SU-DHL-6 (cell line): ENCODE measurements around the gene HP1BP3.

Experiments
- H2AFZ ChIP-seq: fragments of 200-600 bp; sonication (generic); 2 replicates; pipeline ENCODE4 v1.6.1; 2014; ENCODE audit warnings: low read depth, mild to moderate bottlenecking, moderate library complexity, mixed read lengths, antibody characterized with exemption, low read length; ENCODE audit not compliant: severe bottlenecking
- H3F3A ChIP-seq: fragments of 200-600 bp; shearing (Covaris generic); 2 replicates; pipeline ENCODE4 v1.6.0; 2016; ENCODE audit warnings: antibody characterized with exemption, mild to moderate bottlenecking; ENCODE audit not compliant: insufficient read depth
- H3K27ac ChIP-seq: fragments of 200-600 bp; sonication (generic); 2 replicates; pipeline ENCODE4 v1.5.1; 2016; ENCODE audit warnings: low read depth, mild to moderate bottlenecking, low read length, moderate library complexity, mixed read lengths
- H3K27me3 ChIP-seq: fragments of 200-600 bp; sonication (generic), shearing (Covaris generic); 2 replicates; pipeline ENCODE4 v1.6.0; 2014; ENCODE audit warnings: mild to moderate bottlenecking, low read length
- H3K36me3 ChIP-seq: fragments of 200-600 bp; sonication (generic); 2 replicates; pipeline ENCODE4 v1.6.1; 2014; ENCODE audit warnings: mild to moderate bottlenecking, low read length, mixed read lengths
- H3K4me2 ChIP-seq: fragments of 300-600, 200-600 bp; shearing (Covaris generic), sonication (generic); 2 replicates; pipeline ENCODE4 v1.6.0; 2014; ENCODE audit warnings: low read length, low read depth, mild to moderate bottlenecking; ENCODE audit not compliant: poor library complexity, severe bottlenecking
- H3K4me3 ChIP-seq: fragments of 200-600 bp; sonication (generic); 2 replicates; pipeline ENCODE4 v1.5.1; 2014; ENCODE audit warnings: antibody characterized with exemption, low read length, mild to moderate bottlenecking, mixed read lengths; ENCODE audit not compliant: insufficient read depth, poor library complexity, severe bottlenecking
- H3K79me2 ChIP-seq: fragments of 200-600 bp; sonication (generic); 2 replicates; pipeline ENCODE4 v1.6.1; 2014; ENCODE audit warnings: mild to moderate bottlenecking, low read length, moderate library complexity; ENCODE audit not compliant: insufficient read depth
- H3K9ac ChIP-seq: fragments of 200-600 bp; sonication (generic); 2 replicates; pipeline ENCODE4 v1.7.0; 2014; ENCODE audit warnings: mild to moderate bottlenecking, low read length
- H3K9me2 ChIP-seq: fragments of 200-600 bp; sonication (generic); replicated peaks from 2 replicates; pipeline ENCODE4 v1.6.1; 2014; ENCODE audit warnings: low read length; ENCODE audit not compliant: insufficient read depth
- H3K9me3 ChIP-seq: fragments of 200-600 bp; sonication (generic); 2 replicates; pipeline ENCODE4 v1.6.1; 2014; ENCODE audit warnings: low read length, mixed read lengths; ENCODE audit not compliant: insufficient read depth
- H4K20me1 ChIP-seq: fragments of 200-600 bp; sonication (generic); 2 replicates; pipeline ENCODE4 v1.6.1; 2014; ENCODE audit warnings: low read depth, mild to moderate bottlenecking, antibody characterized with exemption, low read length, moderate library complexity, mixed read lengths
- EZH2phosphoT487 ChIP-seq: fragments of 200-600 bp; sonication (generic), shearing (Covaris generic); conservative IDR thresholded peaks from 2 replicates; pipeline ENCODE4 v1.6.1; 2018; ENCODE audit warnings: mild to moderate bottlenecking, antibody characterized with exemption, low read length, moderate library complexity, mixed read lengths
- TF ChIP-seq, protein P1 (sequence below): fragments of 200-600 bp; sonication (generic); IDR thresholded peaks from one replicate; pipeline ENCODE4 v1.5.1; 2017; ENCODE audit warnings: antibody characterized with exemption, mild to moderate bottlenecking, low read length, moderate library complexity; ENCODE audit not compliant: insufficient read depth, poor library complexity, severe bottlenecking

Gene HP1BP3

DNA sequence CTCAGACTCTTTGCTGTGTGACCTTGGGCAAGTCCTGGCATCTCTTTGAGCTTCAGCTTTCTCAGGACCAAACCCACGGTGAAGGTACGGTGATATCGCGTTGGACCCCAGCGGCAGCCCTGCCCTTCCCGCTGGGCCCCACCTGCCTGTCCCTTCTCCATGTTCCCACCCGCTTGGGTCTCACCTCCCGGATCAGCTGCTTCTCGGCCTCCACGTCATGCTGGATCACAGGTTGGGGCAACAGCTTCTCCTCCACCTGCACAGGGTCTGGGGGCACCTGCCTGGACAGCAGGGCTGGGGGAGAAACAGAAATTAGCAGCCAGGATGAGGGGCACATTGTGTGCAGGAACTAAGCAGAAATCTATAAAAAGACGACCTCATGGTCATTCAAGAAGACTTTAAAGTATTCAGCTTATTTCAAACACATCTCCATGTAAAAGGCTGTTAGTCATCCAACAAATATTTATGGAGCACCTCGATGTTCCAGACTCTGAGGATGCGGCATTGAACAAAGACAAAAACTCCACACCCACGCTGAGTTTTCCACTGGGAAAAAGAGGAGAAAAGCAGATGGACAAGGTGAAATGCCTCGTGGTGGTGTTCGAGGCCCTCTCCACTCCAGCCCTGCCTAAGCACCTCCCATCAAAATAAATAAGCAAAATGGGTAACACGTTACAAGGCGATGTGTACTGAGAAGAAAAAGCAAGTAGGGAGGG is 88.8 kb downstream of the HP1BP3 start:
- Histone ChIP-seq H3K27ac (no peak overlapping the region), H3K79me2 (no peaks in the 10 kb centered on the region), H3F3A (no peaks in the 10 kb centered on the region), H2AFZ (no peak overlapping the region), H3K27me3 (no peaks in the 10 kb centered on the region), H4K20me1 (no peaks in the 10 kb centered on the region), H3K9me2 (no peaks in the 10 kb centered on the region), H3K36me3 (no peaks in the 10 kb centered on the region), H3K4me2 (no peak overlapping the region), H3K9me3 (no peaks in the 10 kb centered on the region), H3K9ac (no peak overlapping the region), H3K4me3 (no peak overlapping the region)
- TF ChIP-seq, protein P1, sequence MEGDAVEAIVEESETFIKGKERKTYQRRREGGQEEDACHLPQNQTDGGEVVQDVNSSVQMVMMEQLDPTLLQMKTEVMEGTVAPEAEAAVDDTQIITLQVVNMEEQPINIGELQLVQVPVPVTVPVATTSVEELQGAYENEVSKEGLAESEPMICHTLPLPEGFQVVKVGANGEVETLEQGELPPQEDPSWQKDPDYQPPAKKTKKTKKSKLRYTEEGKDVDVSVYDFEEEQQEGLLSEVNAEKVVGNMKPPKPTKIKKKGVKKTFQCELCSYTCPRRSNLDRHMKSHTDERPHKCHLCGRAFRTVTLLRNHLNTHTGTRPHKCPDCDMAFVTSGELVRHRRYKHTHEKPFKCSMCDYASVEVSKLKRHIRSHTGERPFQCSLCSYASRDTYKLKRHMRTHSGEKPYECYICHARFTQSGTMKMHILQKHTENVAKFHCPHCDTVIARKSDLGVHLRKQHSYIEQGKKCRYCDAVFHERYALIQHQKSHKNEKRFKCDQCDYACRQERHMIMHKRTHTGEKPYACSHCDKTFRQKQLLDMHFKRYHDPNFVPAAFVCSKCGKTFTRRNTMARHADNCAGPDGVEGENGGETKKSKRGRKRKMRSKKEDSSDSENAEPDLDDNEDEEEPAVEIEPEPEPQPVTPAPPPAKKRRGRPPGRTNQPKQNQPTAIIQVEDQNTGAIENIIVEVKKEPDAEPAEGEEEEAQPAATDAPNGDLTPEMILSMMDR = no peak
- TF ChIP-seq EZH2phosphoT487 = no peak

DNA sequence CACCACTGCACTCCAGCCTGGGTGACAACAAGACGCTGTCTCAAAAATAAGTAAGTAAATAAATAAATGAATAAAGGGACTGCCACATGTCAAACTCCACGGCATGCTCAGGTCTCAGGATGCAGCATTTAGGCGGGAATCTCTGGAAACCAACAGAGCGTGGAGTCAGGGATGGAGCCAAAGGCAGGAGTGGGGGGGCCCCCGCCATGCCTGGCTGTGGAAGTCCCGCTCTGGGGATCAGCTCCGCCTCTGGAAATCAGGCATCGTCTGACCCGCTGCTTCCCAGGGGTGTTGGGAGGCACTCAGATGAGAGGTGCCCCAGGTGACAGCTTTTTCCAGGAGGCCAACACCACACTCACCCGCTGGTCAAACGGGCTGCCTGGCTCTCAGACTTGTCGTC is 89.5 kb downstream of the HP1BP3 start:
- no peaks in the 10 kb centered on the region for H3K9me2 ChIP-seq
- no peak overlapping the region for H3K4me3 ChIP-seq
- no peaks in the 10 kb centered on the region for H3K79me2 ChIP-seq
- no peak overlapping the region for H3K9ac ChIP-seq
- H3K27me3 ChIP-seq = no peaks in the 10 kb centered on the region
- no peak overlapping the region for H3K27ac ChIP-seq
- no peaks in the 10 kb centered on the region for H3F3A ChIP-seq
- no peak overlapping the region for H2AFZ ChIP-seq
- no peaks in the 10 kb centered on the region for H3K36me3 ChIP-seq
- no peaks in the 10 kb centered on the region for H4K20me1 ChIP-seq
- H3K4me2 ChIP-seq = no peak overlapping the region
- no peaks in the 10 kb centered on the region for H3K9me3 ChIP-seq
- TF ChIP-seq, protein P1 = no peak
- TF ChIP-seq EZH2phosphoT487 = no peak

DNA sequence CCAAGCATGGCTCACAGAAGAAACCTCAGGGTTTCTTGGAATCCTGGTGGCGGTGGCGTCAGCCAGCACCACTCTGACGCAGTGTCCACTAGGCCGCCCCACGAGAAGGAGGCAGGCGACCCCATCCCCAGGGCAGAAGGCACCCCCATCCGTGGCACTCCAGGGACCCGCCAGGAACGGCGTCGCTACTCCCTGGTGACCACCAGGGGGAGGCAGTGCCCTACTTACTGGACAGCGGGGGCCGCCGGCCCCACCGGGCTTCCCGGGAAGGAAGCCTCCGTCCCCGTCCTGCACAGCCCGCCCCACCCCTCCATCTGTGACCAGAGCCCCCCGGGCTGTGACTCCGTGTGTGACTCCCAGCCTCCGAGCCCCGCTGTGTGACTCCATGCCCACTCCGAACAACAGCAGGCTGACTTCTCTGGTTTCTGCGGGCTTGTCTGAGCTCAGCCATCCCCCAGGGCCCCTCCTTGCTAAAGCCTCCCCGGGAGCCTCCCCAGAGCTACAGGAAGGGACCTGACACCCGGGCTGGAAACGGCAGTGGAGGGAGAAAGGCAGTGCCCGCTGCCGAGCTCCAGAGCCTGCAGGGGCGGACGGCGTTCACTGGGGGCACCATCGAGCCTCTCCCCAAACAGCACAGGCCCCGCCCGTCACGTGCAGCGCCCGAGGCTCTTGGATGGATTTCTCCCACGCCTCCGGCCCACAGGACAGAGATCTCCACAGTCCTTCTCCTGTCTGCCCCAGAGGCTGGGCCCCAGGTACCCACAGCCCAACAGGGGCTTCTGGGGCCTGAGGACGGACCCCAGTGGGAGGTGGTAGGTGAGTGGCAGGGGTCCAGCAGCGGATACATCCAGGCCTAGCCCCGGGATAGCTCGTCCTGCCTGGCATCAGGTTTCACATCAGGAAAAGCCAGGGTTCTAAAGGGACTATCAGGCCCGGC is 90.4 kb downstream of the HP1BP3 start:
- Histone ChIP-seq H3K79me2 (no peaks in the 10 kb centered on the region), H3K36me3 (no peaks in the 10 kb centered on the region), H3K9ac (peak overlapping the region; percentile 76), H3K27ac (no peak overlapping the region), H3K4me3 (peak overlapping the region; percentile 67), H2AFZ (peak overlapping the region; percentile 100), H3K27me3 (no peaks in the 10 kb centered on the region), H3K9me2 (no peaks in the 10 kb centered on the region), H3K4me2 (peak overlapping the region; percentile 93), H3K9me3 (no peaks in the 10 kb centered on the region), H4K20me1 (no peaks in the 10 kb centered on the region), H3F3A (no peaks in the 10 kb centered on the region)
- TF ChIP-seq, protein P1 = peak; percentile 70
- TF ChIP-seq EZH2phosphoT487 = no peak
